GM12878 (cell line): ENCODE results near the gene LDLRAD4. TPM values are rescaled to one million over a fixed set of nuclear protein-coding genes. Genes with fewer than 3 reads are reported as not detected.

Experiments
- ATAC-seq: fragments of 200-7000 bp; cut with Tn5 transposase; 3 replicates; pipeline ENCODE4 v1.9.1; 2020; ENCODE audit warnings: mild to moderate bottlenecking, moderate library complexity
- BruUV-seq: library from RNA; stranded (reverse); fragments of 400-500 nt; replicated peaks from 2 replicates; lab custom pipeline; 2021; lab: Mats Ljungman, UMichigan
- CTCF ChIA-PET: fragments of 300-600 bp; sonication (Branson Sonifier 250); formaldehyde crosslinking; extraction: SDS; loops from one replicate; lab custom pipeline; 2021; ENCODE audit warnings: inconsistent platforms; lab: Yijun Ruan, JAX
- POLR2A ChIA-PET: fragments of 350-600 bp; formaldehyde crosslinking; extraction: SDS; loops from one replicate; lab custom pipeline; 2021; ENCODE audit warnings: inconsistent platforms; lab: Charles Lee
- RAD21 ChIA-PET: fragments of 300-600 bp; sonication (Branson Sonifier 250); formaldehyde crosslinking; loops from one replicate; lab custom pipeline; 2023; ENCODE audit warnings: antibody characterized with exemption; ENCODE audit not compliant: unreplicated experiment; lab: Charles Lee
- SMC1A ChIA-PET: fragments of 300-600 bp; sonication (Branson Sonifier 250); formaldehyde crosslinking; loops from one replicate; lab custom pipeline; 2023; ENCODE audit not compliant: unreplicated experiment, uncharacterized antibody; lab: Charles Lee
- DNase-seq: peaks from one replicate; pipeline ENCODE4 v3.0.0-alpha.2; 2011; ENCODE audit warnings: low read depth, low spot score
- FAIRE-seq: peaks from 3 replicates; lab custom pipeline; 2011; peaks lifted over from hg19 to GRCh38; lab: Jason Lieb, UNC
- H2AFZ ChIP-seq: 2 replicates; pipeline ENCODE4 v1.6.0; 2011; ENCODE audit warnings: low read depth, low read length, control low read depth; ENCODE audit not compliant: control insufficient read depth
- H3K27ac ChIP-seq: 2 replicates; pipeline ENCODE4 v1.5.1; 2011; ENCODE audit warnings: control low read depth; ENCODE audit not compliant: control insufficient read depth, insufficient read depth
- H3K27me3 ChIP-seq, 2 experiments: replicated peaks in 1 of 2; 2 replicates each; pipeline versions ENCODE4 v1.6.0 to v1.6.1; 2011; ENCODE audit warnings: low read length in 1 of 2; ENCODE audit not compliant: control insufficient read depth in 2 of 2, insufficient read depth in 2 of 2
- H3K36me3 ChIP-seq, 2 experiments: 2 replicates each; pipeline ENCODE4 v1.5.1; 2011; ENCODE audit warnings: low read length in 1 of 2; ENCODE audit not compliant: control insufficient read depth in 2 of 2, insufficient read depth in 2 of 2
- H3K4me1 ChIP-seq: 2 replicates; pipeline ENCODE4 v1.6.1; 2011; ENCODE audit warnings: mild to moderate bottlenecking, low read length, moderate library complexity, mixed read lengths; ENCODE audit not compliant: control insufficient read depth, insufficient read depth
- H3K4me2 ChIP-seq: 2 replicates; pipeline ENCODE4 v1.6.0; 2011; ENCODE audit warnings: control low read depth; ENCODE audit not compliant: control insufficient read depth, insufficient read depth
- H3K4me3 ChIP-seq: fragments of 200-600 bp; sonication (generic); 2 replicates; pipeline ENCODE4 v1.5.1; 2016
- H3K79me2 ChIP-seq: 2 replicates; pipeline ENCODE4 v1.6.0; 2011; ENCODE audit warnings: low read length; ENCODE audit not compliant: control insufficient read depth, insufficient read depth
- H3K9ac ChIP-seq: 2 replicates; pipeline ENCODE4 v1.8.0; 2011; ENCODE audit warnings: low read length, control low read depth, mixed read lengths; ENCODE audit not compliant: control insufficient read depth, insufficient read depth
- H3K9me3 ChIP-seq: replicated peaks from 3 replicates; pipeline ENCODE4 v1.5.1; 2011; ENCODE audit warnings: mild to moderate bottlenecking, low read length; ENCODE audit not compliant: control insufficient read depth, insufficient read depth
- H4K20me1 ChIP-seq: 2 replicates; pipeline ENCODE4 v1.6.0; 2011; ENCODE audit not compliant: control insufficient read depth, insufficient read depth
- ATF7 ChIP-seq: fragments of 450-650 bp; IDR thresholded peaks from 2 replicates; pipeline ENCODE4 v1.6.1; 2016; ENCODE audit warnings: low read depth, mild to moderate bottlenecking
- EP300 ChIP-seq, 2 experiments: fragments of 150-350 bp in 1 of 2; IDR thresholded peaks; 2 replicates each; pipeline ENCODE4 v1.6.1; 2011 to 2012; ENCODE audit warnings: low read depth in 2 of 2, low read length in 2 of 2, borderline replicate concordance in 1 of 2, improper control_type of control experiment in 1 of 2, inconsistent platforms in 1 of 2; ENCODE audit not compliant: control insufficient read depth in 1 of 2
- EZH2 ChIP-seq: IDR thresholded peaks from 2 replicates; pipeline ENCODE4 v1.6.1; 2012; ENCODE audit warnings: low read depth, mild to moderate bottlenecking, control low read depth, inconsistent platforms, low read length, borderline replicate concordance; ENCODE audit not compliant: control insufficient read depth
- GABPA ChIP-seq: IDR thresholded peaks from 2 replicates; pipeline ENCODE4 v1.6.1; 2014; ENCODE audit warnings: antibody characterized with exemption, low read depth, mild to moderate bottlenecking, inconsistent platforms
- HDAC2 ChIP-seq: fragments of 200-600 bp; sonication (generic); IDR thresholded peaks from 2 replicates; pipeline ENCODE4 v1.6.1; 2017
- IKZF1 ChIP-seq: fragments of 450-650 bp; conservative IDR thresholded peaks from 2 replicates; pipeline ENCODE4 v1.6.1; 2017; ENCODE audit warnings: antibody characterized with exemption, mild to moderate bottlenecking
- RB1 ChIP-seq: fragments of 450-650 bp; formaldehyde crosslinking; IDR thresholded peaks from 2 replicates; pipeline ENCODE4 v1.6.1; 2017; ENCODE audit warnings: mild to moderate bottlenecking, borderline replicate concordance
- RUNX3 ChIP-seq: IDR thresholded peaks from 2 replicates; pipeline ENCODE4 v1.6.1; 2012; ENCODE audit warnings: low read length, inconsistent platforms
- SIN3A ChIP-seq: IDR thresholded peaks from 2 replicates; pipeline ENCODE4 v1.6.1; 2012; ENCODE audit warnings: low read depth, low read length, improper control_type of control experiment
- WGBS: methylation state at CpG from one replicate; pipeline ENCODE4 v1.1.6; 2016; ENCODE audit warnings: low lambda C conversion rate; ENCODE audit not compliant: insufficient replicate concordance, insufficient coverage; ENCODE audit errors: missing lambda C conversion rate; 5-methylcytosine and 5-hydroxymethylcytosine counted together
- in situ Hi-C: fragments of 300-500 bp; cut with MboI; formaldehyde crosslinking; loops from 9 replicates; pipeline ENCODE4 v1.14.3; 2018; ENCODE audit warnings: mixed read lengths
- intact Hi-C: fragments of 100-400 bp; cut with micrococcal nuclease; formaldehyde crosslinking; loops from one replicate; pipeline ENCODE4 v1.14.2; 2022; ENCODE audit not compliant: unreplicated experiment
- polyA plus RNA-seq, 11 experiments: library from polyadenylated mRNA; depleted of rRNA in 4 of 11; unstranded in 6 of 11; stranded (reverse) in 5 of 11; fragments of >200 nt; fragmentation: Nextera tagmentation in 4 of 11; fragmentation: Illumina TruSeq in 1 of 11; extraction: Ambion mirVana in 4 of 11; extraction: Trizol in 1 of 11; gene quantifications; 1 replicate in 1 of 11; 2 replicates in 10 of 11; pipeline versions ENCODE4 v1.2.1 to v1.2.3, GENCODE V29; 2011 to 2016; ENCODE audit warnings: inconsistent platforms in 2 of 11, missing spikeins in 2 of 11, low read depth in 1 of 11
- total RNA-seq, 4 experiments: library from RNA; depleted of rRNA in 3 of 4; stranded (reverse); fragments of >200 nt in 3 of 4; fragmentation: Illumina TruSeq in 1 of 4; extraction: Trizol in 1 of 4; gene quantifications; 2 replicates each; pipeline versions ENCODE4 v1.2.1 to v1.2.3, GENCODE V29; 2013 to 2021
- TF ChIP-seq, protein P1 (sequence below): IDR thresholded peaks from 2 replicates; pipeline ENCODE4 v1.6.1; 2012; ENCODE audit warnings: mild to moderate bottlenecking, low read depth, low read length
- TF ChIP-seq, protein P2 (sequence below): IDR thresholded peaks from 2 replicates; pipeline ENCODE4 v1.6.1; 2011; ENCODE audit warnings: borderline replicate concordance, low read depth, mild to moderate bottlenecking, moderate library complexity, low read length; ENCODE audit not compliant: insufficient read depth, poor library complexity, severe bottlenecking

The LDLRAD4 gene
- total and polyA plus RNA-seq, 10 of the 15 experiments (the other 5 are each of a cell fraction or from before 2014, with no cell fraction given): 2.7 to 16.8 (median 11.2) TPM

DNA sequence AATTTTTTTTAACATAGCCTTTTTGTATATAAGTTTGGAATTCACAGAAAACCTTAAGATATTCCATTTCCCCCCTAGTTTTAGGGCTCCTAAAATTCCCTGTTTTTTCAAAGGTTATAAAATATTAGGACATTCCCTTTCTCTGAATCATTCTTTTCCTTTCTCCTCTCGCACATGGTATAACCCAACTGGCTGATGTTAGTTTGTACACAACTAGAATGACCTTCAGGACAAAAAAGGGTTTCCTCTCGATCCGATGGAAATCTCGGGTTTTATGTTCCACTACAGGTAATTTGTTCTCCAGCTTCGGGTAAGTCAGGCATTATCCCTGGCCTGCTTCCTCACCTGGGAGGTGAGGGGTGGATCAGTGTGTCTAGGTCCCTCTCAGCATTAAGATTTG lies 215.1 kb downstream of the LDLRAD4 start:
- RAD21 ChIA-PET: no interaction called here
- CTCF ChIA-PET: interaction anchor here (0.9 to 1.1 kb wide), 2 partner anchors 79 to 244 kb away, joined by 3 read pairs; no protein-coding TSS in a partner anchor
- no peak for DNase-seq
- in situ Hi-C loops: no loop called here
- Histone ChIP-seq H3K79me2 (no peaks in the 10 kb centered on the region), H3K9me3 (no peaks in the 10 kb centered on the region), H3K27ac (no peak overlapping the region), H3K9ac (no peak overlapping the region), H3K4me2 (no peak overlapping the region), H3K27me3 (peaks cover 0 to 2% of the 10 kb centered on the region in 2 experiments), H4K20me1 (no peaks in the 10 kb centered on the region), H3K4me1 (no peaks in the 10 kb centered on the region), H3K36me3 (no peaks in the 10 kb centered on the region), H3K4me3 (no peak overlapping the region), H2AFZ (no peak overlapping the region)
- WGBS: 27% methylated on average over 5 of the region's 5 CpGs
- BruUV-seq: no TSS peak
- intact Hi-C loops: no loop called here
- SMC1A ChIA-PET: no interaction called here
- no peak for ATAC-seq
- POLR2A ChIA-PET: no interaction called here
- no peak for FAIRE-seq
- TF ChIP-seq GABPA (no peak), EZH2 (no peak), HDAC2 (no peak), RB1 (no peak), ATF7 (no peak), RUNX3 (no peak), EP300 (IDR thresholded peaks at IDR 0.05; ENCODE audit: borderline replicate concordance in 1 of 2, control insufficient read depth in 1 of 2, low read depth in 2 of 2, low read length in 2 of 2) (no peak), IKZF1 (no peak), SIN3A (no peak)
- TF ChIP-seq, protein P1, sequence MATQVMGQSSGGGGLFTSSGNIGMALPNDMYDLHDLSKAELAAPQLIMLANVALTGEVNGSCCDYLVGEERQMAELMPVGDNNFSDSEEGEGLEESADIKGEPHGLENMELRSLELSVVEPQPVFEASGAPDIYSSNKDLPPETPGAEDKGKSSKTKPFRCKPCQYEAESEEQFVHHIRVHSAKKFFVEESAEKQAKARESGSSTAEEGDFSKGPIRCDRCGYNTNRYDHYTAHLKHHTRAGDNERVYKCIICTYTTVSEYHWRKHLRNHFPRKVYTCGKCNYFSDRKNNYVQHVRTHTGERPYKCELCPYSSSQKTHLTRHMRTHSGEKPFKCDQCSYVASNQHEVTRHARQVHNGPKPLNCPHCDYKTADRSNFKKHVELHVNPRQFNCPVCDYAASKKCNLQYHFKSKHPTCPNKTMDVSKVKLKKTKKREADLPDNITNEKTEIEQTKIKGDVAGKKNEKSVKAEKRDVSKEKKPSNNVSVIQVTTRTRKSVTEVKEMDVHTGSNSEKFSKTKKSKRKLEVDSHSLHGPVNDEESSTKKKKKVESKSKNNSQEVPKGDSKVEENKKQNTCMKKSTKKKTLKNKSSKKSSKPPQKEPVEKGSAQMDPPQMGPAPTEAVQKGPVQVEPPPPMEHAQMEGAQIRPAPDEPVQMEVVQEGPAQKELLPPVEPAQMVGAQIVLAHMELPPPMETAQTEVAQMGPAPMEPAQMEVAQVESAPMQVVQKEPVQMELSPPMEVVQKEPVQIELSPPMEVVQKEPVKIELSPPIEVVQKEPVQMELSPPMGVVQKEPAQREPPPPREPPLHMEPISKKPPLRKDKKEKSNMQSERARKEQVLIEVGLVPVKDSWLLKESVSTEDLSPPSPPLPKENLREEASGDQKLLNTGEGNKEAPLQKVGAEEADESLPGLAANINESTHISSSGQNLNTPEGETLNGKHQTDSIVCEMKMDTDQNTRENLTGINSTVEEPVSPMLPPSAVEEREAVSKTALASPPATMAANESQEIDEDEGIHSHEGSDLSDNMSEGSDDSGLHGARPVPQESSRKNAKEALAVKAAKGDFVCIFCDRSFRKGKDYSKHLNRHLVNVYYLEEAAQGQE: no peak
- TF ChIP-seq, protein P2, sequence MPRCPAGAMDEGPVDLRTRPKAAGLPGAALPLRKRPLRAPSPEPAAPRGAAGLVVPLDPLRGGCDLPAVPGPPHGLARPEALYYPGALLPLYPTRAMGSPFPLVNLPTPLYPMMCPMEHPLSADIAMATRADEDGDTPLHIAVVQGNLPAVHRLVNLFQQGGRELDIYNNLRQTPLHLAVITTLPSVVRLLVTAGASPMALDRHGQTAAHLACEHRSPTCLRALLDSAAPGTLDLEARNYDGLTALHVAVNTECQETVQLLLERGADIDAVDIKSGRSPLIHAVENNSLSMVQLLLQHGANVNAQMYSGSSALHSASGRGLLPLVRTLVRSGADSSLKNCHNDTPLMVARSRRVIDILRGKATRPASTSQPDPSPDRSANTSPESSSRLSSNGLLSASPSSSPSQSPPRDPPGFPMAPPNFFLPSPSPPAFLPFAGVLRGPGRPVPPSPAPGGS: no peak
